ENCODE results near the gene REEP1.
A peak's percentile ranks its signal among the peaks of the same experiment; 100 is the strongest.

The REEP1 gene

DNA sequence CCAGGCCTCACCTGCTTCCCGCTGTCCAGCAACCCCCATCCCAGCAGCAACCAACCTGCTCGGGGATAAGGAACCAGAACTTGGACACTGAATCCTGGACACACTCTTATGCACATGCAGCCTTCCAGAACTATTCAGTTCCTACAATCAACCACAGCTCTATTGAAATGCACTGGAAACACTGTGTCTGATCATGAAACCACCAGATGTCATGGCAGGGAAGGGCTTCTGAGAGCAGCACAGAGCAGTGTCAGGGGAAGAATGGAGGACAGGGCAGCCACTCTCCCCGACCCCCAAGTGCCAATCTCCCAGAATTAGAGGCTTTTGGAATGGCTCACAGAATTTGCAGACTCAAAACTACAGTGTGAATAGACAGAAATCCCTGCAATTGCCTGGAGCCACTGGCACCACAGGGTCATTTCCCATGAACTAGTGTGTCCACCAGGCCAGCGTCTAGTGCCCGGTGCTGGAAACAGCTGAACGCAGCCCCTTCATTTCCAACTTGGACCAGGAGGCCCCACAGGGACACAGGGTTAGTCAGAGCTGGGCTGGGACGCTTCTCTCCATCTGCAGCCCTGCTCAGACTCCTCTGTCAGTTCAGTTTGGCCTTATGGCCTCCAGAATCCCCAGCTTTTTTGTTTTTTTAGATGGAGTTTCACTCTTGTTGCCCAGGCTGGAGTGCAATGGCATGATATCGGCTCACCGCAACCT lies 112.6 kb downstream of the REEP1 start:
- H3K4me3 ChIP-seq (ENCODE audit: low read depth, low read length), result no peak overlapping the region
- TF ChIP-seq, protein P1, sequence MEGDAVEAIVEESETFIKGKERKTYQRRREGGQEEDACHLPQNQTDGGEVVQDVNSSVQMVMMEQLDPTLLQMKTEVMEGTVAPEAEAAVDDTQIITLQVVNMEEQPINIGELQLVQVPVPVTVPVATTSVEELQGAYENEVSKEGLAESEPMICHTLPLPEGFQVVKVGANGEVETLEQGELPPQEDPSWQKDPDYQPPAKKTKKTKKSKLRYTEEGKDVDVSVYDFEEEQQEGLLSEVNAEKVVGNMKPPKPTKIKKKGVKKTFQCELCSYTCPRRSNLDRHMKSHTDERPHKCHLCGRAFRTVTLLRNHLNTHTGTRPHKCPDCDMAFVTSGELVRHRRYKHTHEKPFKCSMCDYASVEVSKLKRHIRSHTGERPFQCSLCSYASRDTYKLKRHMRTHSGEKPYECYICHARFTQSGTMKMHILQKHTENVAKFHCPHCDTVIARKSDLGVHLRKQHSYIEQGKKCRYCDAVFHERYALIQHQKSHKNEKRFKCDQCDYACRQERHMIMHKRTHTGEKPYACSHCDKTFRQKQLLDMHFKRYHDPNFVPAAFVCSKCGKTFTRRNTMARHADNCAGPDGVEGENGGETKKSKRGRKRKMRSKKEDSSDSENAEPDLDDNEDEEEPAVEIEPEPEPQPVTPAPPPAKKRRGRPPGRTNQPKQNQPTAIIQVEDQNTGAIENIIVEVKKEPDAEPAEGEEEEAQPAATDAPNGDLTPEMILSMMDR (IDR thresholded peaks at IDR 0.05; ENCODE audit: low read depth, low read length), result no peak

DNA sequence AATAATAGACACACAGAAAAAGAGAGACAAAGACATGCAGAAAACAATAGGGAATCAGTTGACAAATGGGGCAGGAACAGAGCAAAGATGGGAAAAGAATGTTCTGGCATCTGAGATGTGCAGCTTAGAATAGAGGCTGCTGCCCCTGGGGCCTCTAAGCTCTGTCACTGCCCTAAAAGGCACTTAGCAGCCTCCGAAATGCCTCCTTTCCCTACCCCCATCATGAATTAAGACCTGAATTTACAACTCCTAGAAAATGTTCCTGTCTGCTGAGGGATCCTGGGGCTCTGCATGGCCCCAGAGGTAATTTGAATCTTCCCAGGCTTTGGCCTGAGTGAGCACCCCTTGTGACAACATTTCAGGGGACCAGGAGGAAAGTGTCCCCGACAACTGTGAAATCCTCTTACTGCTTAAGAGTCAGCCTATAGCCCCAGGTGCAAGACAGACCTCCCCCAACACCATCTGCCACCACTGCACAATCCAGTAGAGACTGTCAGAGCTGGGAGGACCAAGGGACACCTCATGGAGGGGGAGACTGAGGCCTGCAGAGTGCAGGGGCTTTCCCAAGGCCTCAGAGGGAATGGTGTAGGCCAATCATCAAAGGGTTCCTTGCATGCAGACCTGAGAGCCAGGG lies 113.4 kb downstream of the REEP1 start:
- TF ChIP-seq, protein P1 (IDR thresholded peaks at IDR 0.05; ENCODE audit: low read depth, low read length), result no peak
- H3K4me3 ChIP-seq (ENCODE audit: low read depth, low read length), result no peak overlapping the region

DNA sequence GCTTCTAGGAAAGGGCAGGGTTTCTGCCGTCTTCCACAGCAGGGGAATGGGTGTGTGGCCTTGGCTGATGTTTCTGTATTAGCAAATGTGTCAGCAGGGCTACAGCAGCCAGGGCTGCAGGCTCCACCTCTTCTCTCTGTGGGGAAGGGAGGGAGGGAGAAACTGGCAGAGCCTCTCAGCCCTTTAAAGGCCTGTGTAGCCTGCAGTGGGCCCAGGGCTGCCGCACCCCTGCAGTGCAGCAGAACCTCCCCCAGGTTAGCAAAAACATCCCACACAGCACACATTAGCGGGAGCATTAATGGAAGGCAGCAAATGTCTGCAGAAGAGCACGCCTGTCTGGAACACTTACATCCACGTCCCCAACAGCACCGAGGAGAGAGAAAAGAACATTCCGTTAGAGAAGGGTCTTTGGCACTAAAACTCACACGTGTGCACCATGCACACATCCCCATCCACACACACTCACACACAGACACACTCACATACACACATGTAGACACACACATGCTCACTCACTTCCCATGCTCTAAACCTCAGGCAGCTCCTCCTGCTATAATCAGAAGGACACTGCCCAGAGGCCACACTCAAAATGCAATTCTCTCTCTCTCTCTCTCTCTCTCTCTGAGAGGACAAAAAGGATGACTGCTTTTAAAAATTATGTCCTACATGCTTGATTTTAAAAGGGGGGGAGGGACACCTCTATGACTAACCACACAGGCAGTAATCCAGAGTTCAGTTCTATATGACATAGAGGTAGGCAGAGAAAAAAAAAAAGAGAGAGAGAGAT lies 114.1 kb downstream of the REEP1 start:
- TF ChIP-seq, protein P1 (IDR thresholded peaks at IDR 0.05; ENCODE audit: low read depth, low read length), result no peak
- no peak overlapping the region for H3K4me3 ChIP-seq (ENCODE audit: low read depth, low read length)

DNA sequence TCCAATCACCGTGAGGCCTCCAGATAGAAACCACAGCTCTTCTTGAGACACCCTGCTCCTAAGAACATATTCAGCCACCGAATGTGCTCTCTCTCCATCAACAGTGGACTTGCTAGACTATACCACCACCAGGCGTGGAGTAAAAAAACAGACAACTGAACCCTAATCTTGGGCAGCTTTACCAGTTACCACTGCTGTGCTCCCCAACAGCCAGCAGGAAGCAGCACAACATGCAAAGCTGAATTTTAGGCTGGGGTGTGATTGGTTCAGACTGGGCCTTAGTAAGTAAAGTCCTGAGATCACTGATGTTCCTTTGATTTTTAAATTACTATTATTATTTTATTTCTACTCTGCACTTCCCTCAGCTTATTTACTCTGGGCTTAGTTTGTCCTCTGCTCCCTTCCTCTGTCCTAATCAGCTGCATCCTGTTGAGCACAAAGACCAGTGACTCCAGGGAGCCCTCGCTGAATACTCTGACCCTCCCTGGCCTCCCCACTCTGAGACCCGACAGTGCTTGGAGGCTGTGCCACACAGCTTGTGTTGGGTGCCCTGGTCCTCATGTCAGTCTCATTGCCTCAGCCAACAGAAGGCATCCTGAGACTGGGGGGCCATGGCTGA lies 116.3 kb downstream of the REEP1 start:
- no peak overlapping the region for H3K4me3 ChIP-seq (ENCODE audit: low read depth, low read length)
- TF ChIP-seq, protein P1 (IDR thresholded peaks at IDR 0.05; ENCODE audit: low read depth, low read length), result peak; percentile 65

DNA sequence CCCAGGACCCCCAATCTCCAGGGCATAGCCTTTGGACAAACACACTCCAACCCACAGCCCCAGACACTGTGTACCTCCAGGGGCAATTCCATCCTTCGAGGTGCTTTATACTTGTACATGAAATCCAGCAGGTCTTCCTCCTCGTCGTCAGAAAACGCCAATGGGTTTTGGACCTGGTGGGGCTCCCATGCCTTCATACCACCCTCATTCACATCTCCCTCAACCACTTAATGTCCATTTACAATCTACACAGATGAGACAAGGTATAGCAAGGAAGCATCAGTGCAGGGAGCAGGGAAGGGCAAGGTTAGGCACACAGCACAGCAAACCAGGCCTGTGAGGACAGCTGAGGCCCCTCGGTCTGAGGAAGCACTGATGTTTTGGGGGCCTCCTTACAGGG lies 117.5 kb downstream of the REEP1 start:
- H3K4me3 ChIP-seq (ENCODE audit: low read depth, low read length), result no peak overlapping the region
- TF ChIP-seq, protein P1 (IDR thresholded peaks at IDR 0.05; ENCODE audit: low read depth, low read length), result no peak

DNA sequence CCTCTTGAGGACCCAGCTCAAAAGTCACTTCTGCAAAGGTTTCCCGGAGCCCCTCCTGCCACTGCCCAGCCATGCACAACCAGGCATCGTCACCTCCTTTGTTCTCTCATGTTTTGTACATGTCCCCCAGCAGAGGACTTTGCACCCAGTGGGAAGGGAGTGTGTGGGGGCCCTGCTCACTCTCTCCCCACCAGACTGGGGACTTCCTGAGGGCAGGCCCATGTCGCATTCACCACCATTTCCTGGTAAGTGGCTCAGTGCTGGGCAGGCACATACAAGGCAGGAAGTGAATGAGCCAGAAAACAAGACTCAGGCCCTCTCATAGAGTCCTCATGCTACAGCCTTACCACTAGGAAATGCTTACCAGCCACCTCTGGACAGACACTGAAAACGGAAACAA lies 119.3 kb downstream of the REEP1 start:
- no peak overlapping the region for H3K4me3 ChIP-seq (ENCODE audit: low read depth, low read length)
- TF ChIP-seq, protein P1 (IDR thresholded peaks at IDR 0.05; ENCODE audit: low read depth, low read length), result no peak

All from WI38 (cell line).